ENCODE results near the gene FOXO6. TPM values are rescaled to one million over a fixed set of nuclear protein-coding genes. Genes with fewer than 3 reads are reported as not detected.

The FOXO6 gene
- total and polyA plus RNA-seq, 2 donors = 1.1 to 1.6 TPM

DNA sequence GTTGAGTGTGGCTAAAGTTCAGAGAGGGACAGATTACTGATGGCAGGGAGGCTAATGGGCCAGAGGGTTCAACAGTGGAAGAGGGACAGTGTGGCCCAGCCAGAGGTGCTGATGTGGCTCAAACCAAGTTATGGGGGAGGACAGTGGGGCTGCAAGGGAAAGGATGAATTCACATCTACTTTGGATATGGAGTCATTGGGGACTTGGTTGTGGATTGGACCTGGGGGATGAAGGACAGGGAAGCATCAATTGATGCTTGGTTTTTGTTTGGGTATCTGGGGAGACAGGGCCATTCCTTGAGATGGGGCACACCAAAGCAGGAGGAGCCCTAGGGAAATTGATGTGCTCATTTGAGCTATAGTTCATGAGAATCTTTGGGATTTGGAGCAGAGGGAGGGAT lies 23.3 kb downstream of the FOXO6 start:
- peaks cover 0 to 7% of the 10 kb centered on the region in 2 donors for H3K36me3 ChIP-seq (ENCODE audit: control insufficient read depth in 2 of 2, insufficient read depth in 2 of 2, low read length in 1 of 2)
- no peak overlapping the region for H3K4me3 ChIP-seq (ENCODE audit: low read length in 2 of 2)
- DNase-seq (ENCODE audit: low read depth in 6 of 9, low spot score in 9 of 9) = no peak
- H3K9me3 ChIP-seq (ENCODE audit: control insufficient read depth in 2 of 2, insufficient read depth in 1 of 2, low read length in 1 of 2) = peaks cover 2 to 3% of the 10 kb centered on the region in 2 donors
- no peak overlapping the region for H3K27ac ChIP-seq (ENCODE audit: low read depth in 1 of 2, low read length in 1 of 2)
- H3K27me3 ChIP-seq (ENCODE audit: control insufficient read depth in 2 of 2, insufficient read depth in 1 of 2, low read length in 1 of 2) = peaks cover 20 to 42% of the 10 kb centered on the region in 2 donors
- peaks cover 42 to 60% of the 10 kb centered on the region in 2 donors for H3K4me1 ChIP-seq (ENCODE audit: control insufficient read depth in 2 of 2, insufficient read depth in 2 of 2, low read length in 2 of 2)

GRCh38 chr1:41385398-41386195 lies 24.4 kb downstream of the FOXO6 start:
- WGBS = 88% methylated on average over 12 of the region's 12 CpGs
- no peak overlapping the region for H3K4me3 ChIP-seq (ENCODE audit: low read length in 2 of 2)
- peaks cover 0 to 7% of the 10 kb centered on the region in 2 donors for H3K36me3 ChIP-seq (ENCODE audit: control insufficient read depth in 2 of 2, insufficient read depth in 2 of 2, low read length in 1 of 2)
- H3K27me3 ChIP-seq (ENCODE audit: control insufficient read depth in 2 of 2, insufficient read depth in 1 of 2, low read length in 1 of 2) = peaks cover 20 to 42% of the 10 kb centered on the region in 2 donors
- no peak for DNase-seq (ENCODE audit: low read depth in 6 of 9, low spot score in 9 of 9)
- no peak overlapping the region for H3K27ac ChIP-seq (ENCODE audit: low read depth in 1 of 2, low read length in 1 of 2)
- peaks cover 34 to 50% of the 10 kb centered on the region in 2 donors for H3K4me1 ChIP-seq (ENCODE audit: control insufficient read depth in 2 of 2, insufficient read depth in 2 of 2, low read length in 2 of 2)
- H3K9me3 ChIP-seq (ENCODE audit: control insufficient read depth in 2 of 2, insufficient read depth in 1 of 2, low read length in 1 of 2) = peaks cover 2 to 3% of the 10 kb centered on the region in 2 donors

DNA sequence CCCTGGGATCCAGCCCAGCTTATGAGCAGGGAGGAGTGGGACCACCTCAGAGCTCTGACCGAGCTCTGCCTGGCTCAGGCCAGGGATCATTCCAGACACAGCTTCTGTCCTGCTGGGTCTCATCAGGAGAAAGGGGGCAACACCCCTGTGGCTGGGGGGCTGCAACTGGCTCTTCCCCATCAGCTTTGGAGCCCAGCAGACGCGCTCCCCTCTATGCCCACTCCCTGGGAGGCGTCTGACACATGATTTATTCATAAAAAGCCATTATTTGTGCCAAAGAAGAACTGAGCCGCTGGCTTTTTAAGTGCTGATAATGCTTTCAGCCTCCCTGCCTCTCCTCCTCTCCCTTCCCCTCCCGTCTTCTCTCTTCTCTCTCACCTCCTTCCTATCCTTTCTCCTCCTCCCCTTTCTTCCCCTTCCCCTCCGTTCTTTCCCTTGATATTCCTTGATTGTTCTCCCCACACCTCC lies 25.0 kb downstream of the FOXO6 start:
- 92% methylated on average over 7 of the region's 7 CpGs for WGBS
- Histone ChIP-seq H3K9me3 (ENCODE audit: control insufficient read depth in 2 of 2, insufficient read depth in 1 of 2, low read length in 1 of 2) (peaks cover 2 to 3% of the 10 kb centered on the region in 2 donors), H3K27ac (ENCODE audit: low read depth in 1 of 2, low read length in 1 of 2) (no peak overlapping the region), H3K36me3 (ENCODE audit: control insufficient read depth in 2 of 2, insufficient read depth in 2 of 2, low read length in 1 of 2) (peaks cover 0 to 7% of the 10 kb centered on the region in 2 donors), H3K4me3 (ENCODE audit: low read length in 2 of 2) (no peak overlapping the region), H3K27me3 (ENCODE audit: control insufficient read depth in 2 of 2, insufficient read depth in 1 of 2, low read length in 1 of 2) (peaks cover 20 to 38% of the 10 kb centered on the region in 2 donors), H3K4me1 (ENCODE audit: control insufficient read depth in 2 of 2, insufficient read depth in 2 of 2, low read length in 2 of 2) (peaks cover 28 to 50% of the 10 kb centered on the region in 2 donors)
- no peak for DNase-seq (ENCODE audit: low read depth in 6 of 9, low spot score in 9 of 9)

DNA sequence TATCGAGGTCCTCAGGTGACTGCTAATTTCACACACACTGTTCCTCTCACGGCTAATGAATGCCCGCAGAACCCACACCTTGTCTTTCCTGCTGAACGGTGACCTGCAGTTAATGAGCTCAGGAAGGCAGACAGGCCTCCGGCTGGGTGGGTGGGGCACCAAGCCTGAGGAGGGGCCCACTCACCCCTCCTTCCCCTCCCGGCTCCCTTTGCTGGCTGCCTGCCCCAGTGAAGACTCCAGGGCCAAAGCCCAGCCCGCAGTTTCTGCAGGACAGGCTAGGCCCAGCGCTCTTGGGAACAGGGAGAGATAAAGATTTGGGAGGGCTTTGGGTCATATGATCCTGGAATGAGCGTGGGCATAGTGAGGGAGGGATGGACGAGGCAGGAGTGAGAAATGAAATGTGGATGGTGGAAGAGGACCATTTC lies 26.4 kb downstream of the FOXO6 start:
- 45% methylated on average over 10 of the region's 10 CpGs for WGBS
- Histone ChIP-seq H3K36me3 (ENCODE audit: control insufficient read depth in 2 of 2, insufficient read depth in 2 of 2, low read length in 1 of 2) (peaks cover 0 to 7% of the 10 kb centered on the region in 2 donors), H3K27ac (ENCODE audit: low read depth in 1 of 2, low read length in 1 of 2) (no peak overlapping the region), H3K4me3 (ENCODE audit: low read length in 2 of 2) (no peak overlapping the region), H3K27me3 (ENCODE audit: control insufficient read depth in 2 of 2, insufficient read depth in 1 of 2, low read length in 1 of 2) (peaks cover 10 to 31% of the 10 kb centered on the region in 2 donors), H3K4me1 (ENCODE audit: control insufficient read depth in 2 of 2, insufficient read depth in 2 of 2, low read length in 2 of 2) (peaks cover 23 to 56% of the 10 kb centered on the region in 2 donors), H3K9me3 (ENCODE audit: control insufficient read depth in 2 of 2, insufficient read depth in 1 of 2, low read length in 1 of 2) (peaks cover 0 to 3% of the 10 kb centered on the region in 2 donors)
- DNase-seq (ENCODE audit: low read depth in 6 of 9, low spot score in 9 of 9) = no peak

DNA sequence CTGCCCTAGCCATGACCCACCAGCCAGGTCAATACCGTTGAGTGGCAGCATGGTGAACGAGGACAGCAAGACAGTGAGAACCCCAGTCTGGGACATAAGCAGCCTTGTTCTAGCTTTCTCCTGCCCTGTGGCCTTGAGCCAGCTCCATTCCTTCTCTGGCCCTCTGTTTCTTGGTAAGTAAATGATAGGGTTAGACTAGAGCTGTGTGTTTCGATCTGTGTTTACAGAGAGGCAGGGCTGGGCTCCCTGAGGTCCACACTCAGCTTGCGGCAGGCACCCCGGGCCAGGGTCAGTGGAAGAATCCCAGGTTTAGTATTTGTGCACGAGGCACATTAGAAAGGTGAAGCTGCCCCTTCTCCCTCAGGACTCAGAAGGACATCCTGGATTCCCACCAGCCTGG lies 27.3 kb downstream of the FOXO6 start:
- Histone ChIP-seq H3K9me3 (ENCODE audit: control insufficient read depth in 2 of 2, insufficient read depth in 1 of 2, low read length in 1 of 2) (no peaks in the 10 kb centered on the region), H3K4me3 (ENCODE audit: low read length in 2 of 2) (no peak overlapping the region), H3K36me3 (ENCODE audit: control insufficient read depth in 2 of 2, insufficient read depth in 2 of 2, low read length in 1 of 2) (peaks cover 0 to 7% of the 10 kb centered on the region in 2 donors), H3K4me1 (ENCODE audit: control insufficient read depth in 2 of 2, insufficient read depth in 2 of 2, low read length in 2 of 2) (peaks cover 15 to 56% of the 10 kb centered on the region in 2 donors), H3K27ac (ENCODE audit: low read depth in 1 of 2, low read length in 1 of 2) (no peak overlapping the region), H3K27me3 (ENCODE audit: control insufficient read depth in 2 of 2, insufficient read depth in 1 of 2, low read length in 1 of 2) (peaks cover 9 to 22% of the 10 kb centered on the region in 2 donors)
- DNase-seq (ENCODE audit: low read depth in 6 of 9, low spot score in 9 of 9) = no peak
- 92% methylated on average over 6 of the region's 6 CpGs for WGBS

- Histone ChIP-seq H3K9me3 (ENCODE audit: control insufficient read depth in 2 of 2, insufficient read depth in 1 of 2, low read length in 1 of 2) (no peaks in the 10 kb centered on the region), H3K27me3 (ENCODE audit: control insufficient read depth in 2 of 2, insufficient read depth in 1 of 2, low read length in 1 of 2) (peaks cover 6 to 18% of the 10 kb centered on the region in 2 donors), H3K27ac (ENCODE audit: low read depth in 1 of 2, low read length in 1 of 2) (no peak overlapping the region), H3K4me3 (ENCODE audit: low read length in 2 of 2) (no peak overlapping the region), H3K36me3 (ENCODE audit: control insufficient read depth in 2 of 2, insufficient read depth in 2 of 2, low read length in 1 of 2) (peaks cover 0 to 4% of the 10 kb centered on the region in 2 donors), H3K4me1 (ENCODE audit: control insufficient read depth in 2 of 2, insufficient read depth in 2 of 2, low read length in 2 of 2) (peaks cover 10 to 56% of the 10 kb centered on the region in 2 donors)
- DNase-seq (ENCODE audit: low read depth in 6 of 9, low spot score in 9 of 9) = no peak
- 96% methylated on average over 2 of the region's 2 CpGs for WGBS
Observed at GRCh38 chr1:41389009-41389408, 27.8 kb downstream of the FOXO6 start.

DNA sequence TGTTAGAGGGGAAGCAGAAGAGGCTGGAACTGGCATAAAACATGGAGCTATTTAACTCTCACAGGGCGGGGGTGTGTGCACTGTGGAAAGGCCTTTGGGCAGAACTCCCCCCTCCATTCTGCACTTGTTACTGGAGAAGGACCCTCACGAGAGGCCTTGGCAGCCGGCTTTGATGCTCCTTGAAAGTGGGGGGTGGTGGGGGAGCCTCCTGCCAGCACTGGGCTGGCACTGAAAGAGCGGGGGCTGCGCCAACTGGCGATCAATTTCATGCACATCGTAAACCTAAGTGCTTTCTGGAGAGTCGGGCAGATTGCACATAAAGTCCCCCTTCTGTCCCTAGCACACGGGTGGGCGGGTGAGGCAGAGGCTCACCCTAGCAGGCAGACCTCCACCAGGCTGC lies 28.9 kb downstream of the FOXO6 start:
- Histone ChIP-seq H3K4me3 (ENCODE audit: low read length in 2 of 2) (no peak overlapping the region), H3K4me1 (ENCODE audit: control insufficient read depth in 2 of 2, insufficient read depth in 2 of 2, low read length in 2 of 2) (peaks cover 15 to 59% of the 10 kb centered on the region in 2 donors), H3K27me3 (ENCODE audit: control insufficient read depth in 2 of 2, insufficient read depth in 1 of 2, low read length in 1 of 2) (peaks cover 0 to 12% of the 10 kb centered on the region in 2 donors), H3K9me3 (ENCODE audit: control insufficient read depth in 2 of 2, insufficient read depth in 1 of 2, low read length in 1 of 2) (no peaks in the 10 kb centered on the region), H3K27ac (ENCODE audit: low read depth in 1 of 2, low read length in 1 of 2) (no peak overlapping the region), H3K36me3 (ENCODE audit: control insufficient read depth in 2 of 2, insufficient read depth in 2 of 2, low read length in 1 of 2) (no peaks in the 10 kb centered on the region)
- WGBS = 97% methylated on average over 10 of the region's 10 CpGs
- no peak for DNase-seq (ENCODE audit: low read depth in 6 of 9, low spot score in 9 of 9)

- no peak for DNase-seq (ENCODE audit: low read depth in 6 of 9, low spot score in 9 of 9)
- Histone ChIP-seq H3K27ac (ENCODE audit: low read depth in 1 of 2, low read length in 1 of 2) (no peak overlapping the region), H3K4me3 (ENCODE audit: low read length in 2 of 2) (no peak overlapping the region), H3K9me3 (ENCODE audit: control insufficient read depth in 2 of 2, insufficient read depth in 1 of 2, low read length in 1 of 2) (no peaks in the 10 kb centered on the region), H3K36me3 (ENCODE audit: control insufficient read depth in 2 of 2, insufficient read depth in 2 of 2, low read length in 1 of 2) (no peaks in the 10 kb centered on the region), H3K27me3 (ENCODE audit: control insufficient read depth in 2 of 2, insufficient read depth in 1 of 2, low read length in 1 of 2) (peaks cover 0 to 12% of the 10 kb centered on the region in 2 donors), H3K4me1 (ENCODE audit: control insufficient read depth in 2 of 2, insufficient read depth in 2 of 2, low read length in 2 of 2) (peaks cover 20 to 63% of the 10 kb centered on the region in 2 donors)
- 100% methylated on average over 1 of the region's 1 CpG for WGBS
Observed at GRCh38 chr1:41390573-41390972, 29.3 kb downstream of the FOXO6 start.

DNA sequence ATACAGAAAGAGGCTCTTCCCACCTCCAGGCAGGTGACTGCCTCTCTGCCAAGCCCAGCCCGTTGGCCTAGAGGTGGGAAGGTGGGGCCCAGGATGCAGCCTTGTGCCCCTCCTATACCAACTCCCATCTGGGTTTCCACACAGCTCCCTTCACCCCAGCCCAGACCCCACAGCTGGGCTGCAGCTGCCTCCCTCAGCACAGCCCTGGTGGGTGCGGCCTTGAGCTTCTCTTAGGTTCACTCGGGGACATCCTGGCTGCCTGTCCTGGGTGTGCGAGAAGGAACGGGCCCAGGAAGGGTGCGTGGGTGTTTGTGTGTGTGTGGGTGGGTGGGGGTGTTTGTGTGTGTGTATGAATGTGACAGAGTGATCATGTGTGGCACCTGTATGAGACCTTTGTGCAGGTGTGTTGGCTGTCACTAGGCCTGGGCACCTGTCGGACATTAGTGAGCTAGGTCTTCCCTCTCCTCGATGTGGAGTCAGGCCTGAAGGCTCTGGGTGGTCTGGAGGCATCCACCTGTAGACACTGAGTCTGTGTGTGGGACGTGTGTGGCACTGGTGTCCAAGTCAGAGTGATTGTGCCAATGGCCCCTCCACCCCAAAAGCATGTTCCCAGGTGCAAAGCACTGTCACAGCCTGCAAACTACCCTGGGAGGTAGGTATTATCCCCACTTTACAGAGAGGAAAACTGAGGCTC lies 30.7 kb downstream of the FOXO6 start:
- no peaks in the 10 kb centered on the region for H3K36me3 ChIP-seq (ENCODE audit: control insufficient read depth in 2 of 2, insufficient read depth in 2 of 2, low read length in 1 of 2)
- no peaks in the 10 kb centered on the region for H3K9me3 ChIP-seq (ENCODE audit: control insufficient read depth in 2 of 2, insufficient read depth in 1 of 2, low read length in 1 of 2)
- WGBS = 38% methylated on average over 9 of the region's 9 CpGs
- H3K4me1 ChIP-seq (ENCODE audit: control insufficient read depth in 2 of 2, insufficient read depth in 2 of 2, low read length in 2 of 2) = peaks cover 20 to 72% of the 10 kb centered on the region in 2 donors
- no peak overlapping the region for H3K4me3 ChIP-seq (ENCODE audit: low read length in 2 of 2)
- no peak overlapping the region for H3K27ac ChIP-seq (ENCODE audit: low read depth in 1 of 2, low read length in 1 of 2)
- peaks cover 0 to 12% of the 10 kb centered on the region in 2 donors for H3K27me3 ChIP-seq (ENCODE audit: control insufficient read depth in 2 of 2, insufficient read depth in 1 of 2, low read length in 1 of 2)
- DNase-seq (ENCODE audit: low read depth in 6 of 9, low spot score in 9 of 9) = peak in 1 of 9 donors; percentile 66

All from thymus (tissue), 11 donors.